Astrocyte (in vitro differentiated cells and primary cell): Measurements from ENCODE around the gene HNMT.

ENCODE experiments used
- CTCF ChIP-seq: IDR thresholded peaks from 2 replicates; pipeline ENCODE4 v1.5.1; 2011; ENCODE audit warnings: low read depth, mild to moderate bottlenecking, inconsistent platforms, low read length, moderate library complexity; ENCODE audit not compliant: insufficient read depth
- EZH2 ChIP-seq: IDR thresholded peaks from 2 replicates; pipeline ENCODE4 v1.6.1; 2012; ENCODE audit warnings: mild to moderate bottlenecking, low read length, inconsistent platforms; ENCODE audit not compliant: insufficient read depth

- TF ChIP-seq CTCF (no peak), EZH2 (no peak)
These were observed 52.2 kb downstream of the HNMT start for GRCh38 chr2:138016351-138017087.
